CD4-positive, alpha-beta T cell treated with Interleukin-21 for 1 hour (primary cell): ENCODE data around the gene KCNJ2.
A peak's percentile ranks its signal among the peaks of the same experiment; 100 is the strongest.

Source experiments
- DNase-seq: peaks from one replicate; pipeline ENCODE4 v3.0.0-alpha.2; 2020

The KCNJ2 gene

DNA sequence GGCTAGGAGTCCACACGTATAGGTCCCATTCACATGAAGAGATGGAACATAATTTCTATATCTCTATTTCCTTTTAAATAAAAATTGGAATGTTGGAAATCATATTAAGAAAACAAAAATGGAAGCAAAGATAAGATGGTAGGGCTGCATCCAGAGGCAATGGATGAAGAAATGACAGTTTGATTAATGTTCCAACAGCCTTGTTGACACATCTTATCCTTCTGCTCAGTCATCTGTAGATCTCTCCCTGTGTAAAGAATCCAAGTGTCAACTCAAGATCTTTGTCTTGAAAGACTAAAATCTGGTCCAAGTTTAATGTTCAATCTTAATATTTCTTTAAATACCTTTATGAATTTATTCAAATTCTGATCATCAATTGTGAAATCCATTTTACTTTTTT lies 7.8 kb upstream of the KCNJ2 start:
- DNase-seq: no peak

DNA sequence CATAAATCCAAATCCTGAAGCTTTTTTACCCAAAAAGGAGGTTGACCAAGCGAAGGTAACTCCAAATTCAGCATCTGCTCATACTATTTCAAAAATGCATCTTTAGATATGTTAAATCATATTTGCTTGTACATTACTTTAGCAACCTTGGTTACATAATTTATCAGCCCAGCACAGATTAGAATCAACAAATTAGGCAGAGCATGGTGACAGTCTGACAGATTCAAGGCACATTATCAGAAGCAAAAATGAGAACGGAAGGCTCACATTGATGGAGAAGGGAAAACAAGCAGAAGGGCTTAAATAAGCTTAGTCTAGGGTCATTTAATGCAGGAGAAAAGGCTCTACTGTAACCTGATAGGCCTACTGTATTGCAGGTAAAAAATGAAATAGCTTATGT lies 3.9 kb upstream of the KCNJ2 start:
- no peak for DNase-seq

DNA sequence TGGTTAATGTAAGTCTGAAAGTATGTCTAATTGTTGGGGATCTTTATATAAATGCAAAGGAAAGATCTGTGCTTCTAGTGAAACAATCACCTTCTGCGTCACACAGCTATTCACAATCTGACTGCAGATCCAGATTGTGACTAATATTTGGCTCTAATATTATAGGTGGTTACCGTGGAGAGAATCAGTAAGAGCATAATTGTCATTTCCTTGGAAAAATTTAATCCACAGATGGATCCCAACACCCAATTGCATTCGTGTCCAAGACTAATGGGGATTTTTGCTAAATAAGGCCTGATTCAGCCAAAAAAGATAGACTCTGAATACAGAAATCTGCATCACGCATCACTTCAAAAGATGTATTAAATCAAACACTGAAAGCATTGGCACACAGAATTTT lies 2.7 kb upstream of the KCNJ2 start:
- DNase-seq: no peak

DNA sequence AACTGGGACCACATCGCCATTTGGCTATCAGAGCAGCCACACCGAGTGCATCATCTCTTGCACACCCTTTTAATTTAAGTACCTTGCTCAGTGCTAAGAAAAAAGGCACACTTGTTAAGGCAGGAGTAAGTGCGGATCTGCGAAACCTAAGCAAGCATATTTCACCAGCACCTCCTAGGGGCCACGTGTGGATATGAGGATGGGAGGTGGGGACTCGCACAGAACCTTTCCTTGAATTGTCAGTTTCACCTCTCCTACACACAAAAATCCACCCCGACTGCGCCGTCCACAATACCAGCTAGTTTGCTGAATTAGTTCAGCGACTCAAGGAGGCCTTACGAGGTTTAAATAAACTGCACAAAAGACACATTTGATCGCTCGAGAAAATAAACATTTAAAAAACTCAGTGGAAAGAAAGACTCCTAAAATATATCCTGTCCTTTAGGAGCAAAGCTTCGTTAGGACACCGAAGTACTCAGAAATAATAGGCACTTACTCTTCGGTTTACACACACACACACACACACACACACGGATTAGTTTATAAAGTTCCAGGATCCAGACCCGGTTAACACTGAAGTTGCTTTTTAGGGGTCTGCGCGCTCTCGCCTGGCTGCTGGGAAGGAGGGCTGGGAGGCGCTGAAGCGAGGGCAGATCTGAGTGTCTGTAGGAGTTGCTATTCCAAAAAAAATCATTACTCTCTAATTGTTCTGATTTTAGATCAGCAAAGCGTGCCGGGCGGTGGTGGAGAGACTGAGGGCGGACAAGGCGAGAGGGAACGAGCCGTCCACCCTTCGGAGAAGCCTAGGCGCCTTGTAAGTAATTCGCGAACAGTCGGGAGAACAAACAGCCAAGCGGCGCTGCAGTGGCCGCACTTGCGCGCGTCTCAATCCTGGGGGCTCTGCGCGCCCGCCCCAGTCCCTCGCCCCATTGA lies 1.0 kb upstream of the KCNJ2 start:
- peak; percentile 3 for DNase-seq

DNA sequence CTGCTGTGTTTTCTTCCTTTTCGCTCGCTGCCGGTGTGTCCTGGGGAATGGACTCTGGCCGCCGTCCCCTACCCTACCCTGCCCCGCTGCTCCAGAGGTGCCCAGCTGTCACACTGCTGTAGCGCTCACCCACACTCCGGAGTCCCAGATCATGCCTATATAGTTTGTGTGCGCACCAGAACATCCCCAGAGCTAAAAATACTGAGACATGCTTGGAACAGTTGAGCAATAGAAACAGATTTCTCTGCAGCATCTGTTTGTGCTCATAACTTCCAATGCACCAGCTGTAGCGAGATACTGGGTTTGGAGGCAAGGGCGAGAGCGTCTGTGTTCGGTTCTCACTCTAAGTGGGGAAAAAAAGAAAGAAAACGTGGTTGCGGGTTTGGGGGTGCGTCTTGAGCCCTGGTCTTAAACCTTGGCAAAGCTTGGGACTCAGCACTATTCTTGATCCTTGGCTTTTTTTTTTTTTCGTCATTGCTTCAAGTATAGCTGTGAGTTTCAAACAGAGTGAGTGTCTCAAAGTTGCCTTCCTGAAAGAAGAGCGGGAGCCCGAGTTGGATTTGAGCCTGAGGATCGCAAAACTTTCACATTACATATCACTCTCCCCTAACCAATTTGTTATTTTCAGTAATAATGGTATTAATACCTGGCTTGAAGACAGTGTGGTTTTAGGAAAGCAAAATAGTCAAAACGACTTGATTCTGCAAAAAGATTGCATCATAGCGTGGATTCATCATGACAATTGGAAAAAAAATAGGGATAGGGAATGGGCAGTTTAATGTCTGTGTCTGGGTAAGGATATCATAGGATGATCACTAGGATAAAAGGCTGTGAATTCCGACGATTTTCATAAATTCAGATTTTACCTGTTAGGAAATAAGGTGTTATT lies 621 bp downstream of the KCNJ2 start:
- DNase-seq: no peak

DNA sequence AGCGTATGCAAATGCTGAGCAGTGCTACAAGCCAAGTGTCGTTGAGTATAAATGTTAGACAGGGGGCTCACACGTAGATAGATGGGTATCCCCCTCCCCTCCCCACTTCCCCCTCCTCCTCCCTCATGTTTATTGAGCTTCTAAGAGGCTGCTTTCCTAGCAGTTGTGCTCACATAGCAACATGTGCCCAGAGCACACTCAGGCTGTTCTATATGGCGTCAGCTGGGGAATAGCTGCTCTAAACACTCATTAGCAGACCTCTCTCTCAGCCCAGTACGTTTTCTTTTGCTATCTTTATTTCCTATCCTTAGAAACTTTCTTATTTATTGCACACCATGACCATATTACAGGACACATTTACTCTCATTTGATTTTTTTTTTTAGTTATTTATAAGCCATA lies 1.8 kb downstream of the KCNJ2 start:
- DNase-seq: no peak

DNA sequence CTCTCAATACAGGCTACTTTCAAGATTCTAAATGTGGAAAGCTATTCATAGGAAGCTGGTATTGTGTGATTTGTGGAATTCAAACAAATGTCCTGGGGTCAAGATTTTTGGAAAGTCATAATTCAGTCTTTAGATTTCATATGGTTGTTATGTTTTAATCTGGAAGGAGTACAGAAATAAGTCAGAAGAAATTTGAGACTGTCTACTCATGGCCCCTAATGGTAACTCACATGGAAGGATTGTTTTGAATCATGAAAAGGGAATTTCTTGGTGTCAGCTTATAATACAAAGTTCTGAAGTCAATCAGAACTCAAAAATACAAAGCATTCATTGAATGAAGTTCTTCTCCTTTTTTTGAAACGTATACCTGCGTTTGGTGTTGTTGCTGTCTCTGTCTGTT lies 3.1 kb downstream of the KCNJ2 start:
- DNase-seq: no peak

DNA sequence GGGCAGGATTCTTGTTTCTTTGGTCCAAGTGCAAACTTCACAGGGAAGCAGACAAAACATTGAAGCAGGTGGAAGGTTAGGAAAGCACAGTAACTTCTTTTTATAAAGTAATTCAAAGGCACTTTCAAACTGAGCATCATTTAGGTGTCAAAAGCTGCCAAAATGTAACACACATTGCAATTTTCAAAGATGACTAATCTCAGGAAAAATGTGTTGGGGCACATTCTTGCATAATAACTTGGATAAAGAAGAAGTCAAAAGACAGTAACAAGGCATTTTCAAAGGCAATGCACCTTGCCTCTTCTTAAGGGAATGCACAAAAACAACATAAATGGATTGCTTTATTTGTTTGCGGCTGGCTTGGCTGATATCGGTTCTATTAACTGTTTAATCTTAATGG lies 3.6 kb downstream of the KCNJ2 start:
- no peak for DNase-seq

DNA sequence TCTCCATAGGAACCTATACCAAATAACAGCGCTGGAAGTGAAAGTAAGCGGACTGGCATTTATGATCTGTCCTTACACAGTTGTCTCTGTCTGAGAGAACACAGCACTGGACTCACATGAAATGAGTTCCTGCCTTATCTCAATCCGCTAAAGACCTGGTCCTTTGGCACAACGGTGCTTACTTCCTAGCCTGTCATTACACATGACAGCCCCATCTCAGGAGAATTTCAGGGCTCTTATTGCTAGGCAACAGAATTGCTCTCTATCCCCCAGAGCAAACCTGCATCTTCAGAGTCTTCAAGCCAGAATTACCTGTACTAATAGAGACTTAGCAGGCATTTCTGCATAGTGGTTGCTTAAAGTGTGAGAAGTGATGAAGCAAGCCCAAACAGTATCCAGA lies 4.3 kb downstream of the KCNJ2 start:
- DNase-seq: no peak

DNA sequence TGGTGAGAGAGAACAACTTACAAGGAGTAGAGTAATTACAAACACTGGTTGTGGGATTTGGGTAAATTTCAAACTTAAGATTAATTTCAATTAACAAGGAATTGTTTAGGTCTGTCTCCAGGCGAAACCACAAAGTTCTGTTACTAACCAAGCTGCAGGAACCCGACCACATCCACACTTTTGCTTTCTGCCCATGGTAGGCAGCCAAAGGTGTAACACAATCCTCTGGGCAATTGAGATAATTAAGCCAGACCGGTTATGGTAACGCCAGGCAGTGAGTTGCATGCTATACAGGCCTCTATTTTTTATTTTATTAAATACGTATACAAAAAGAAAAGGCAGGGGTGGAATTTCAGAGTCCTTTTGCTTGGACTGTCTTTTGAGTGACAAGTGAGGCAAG lies 12.0 kb downstream of the KCNJ2 start:
- DNase-seq: no peak

DNA sequence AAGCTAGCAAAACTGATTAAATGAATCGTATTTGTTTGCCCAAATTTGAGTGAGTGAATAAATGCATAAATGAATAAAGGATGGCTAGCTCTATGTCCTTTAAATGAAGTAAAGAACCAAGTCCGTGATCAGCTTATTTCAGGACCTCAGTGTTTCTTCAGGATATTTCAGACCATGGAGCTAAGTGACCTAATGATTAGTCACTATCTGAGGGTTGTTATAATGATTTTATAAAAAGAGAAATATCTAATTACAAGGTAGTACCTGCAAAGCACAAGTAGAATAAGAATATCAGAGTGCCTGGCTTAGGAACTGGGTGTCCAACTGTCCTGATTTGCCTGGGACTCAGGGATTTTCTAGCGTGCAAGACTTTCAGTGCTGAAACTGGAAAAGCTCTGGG lies 12.5 kb downstream of the KCNJ2 start:
- no peak for DNase-seq

DNA sequence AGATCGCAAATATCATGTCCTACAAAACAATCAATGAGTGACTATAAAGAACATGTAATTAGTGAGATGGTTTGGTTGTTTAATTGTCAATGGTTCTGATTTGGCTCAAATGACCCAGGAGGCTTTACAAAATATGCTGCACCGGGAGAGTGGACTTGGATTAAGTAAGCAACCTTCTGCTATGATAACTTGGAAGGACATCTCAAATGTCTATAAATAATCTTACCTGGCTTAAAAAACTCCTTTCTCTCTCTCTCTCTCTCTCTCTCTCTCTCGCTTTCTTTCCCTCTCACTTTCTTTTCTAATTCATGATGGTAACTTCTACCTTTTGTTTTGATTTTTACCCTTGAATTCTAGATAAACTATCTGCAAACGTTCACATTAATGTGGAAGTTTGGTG lies 14.2 kb downstream of the KCNJ2 start:
- no peak for DNase-seq

DNA sequence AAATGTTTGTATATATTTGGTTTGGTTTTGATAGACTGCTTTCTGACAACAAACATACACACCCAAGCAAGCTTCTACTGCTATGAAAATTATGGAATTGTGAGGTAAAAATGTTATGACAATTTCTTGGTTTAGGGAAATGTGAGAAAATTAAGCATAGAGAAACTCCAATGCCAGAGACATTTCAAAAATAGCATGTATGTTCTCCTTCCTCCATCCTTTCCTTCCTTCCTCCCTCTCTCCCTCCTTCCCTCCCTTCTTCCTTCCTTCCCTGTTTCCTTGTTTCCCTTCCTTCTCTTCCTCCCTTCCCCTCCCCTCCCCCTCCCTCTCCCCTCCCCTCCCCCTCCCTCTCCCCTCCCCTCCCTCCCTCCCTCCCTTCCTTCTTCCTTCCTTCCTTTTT lies 14.9 kb downstream of the KCNJ2 start:
- no peak for DNase-seq

DNA sequence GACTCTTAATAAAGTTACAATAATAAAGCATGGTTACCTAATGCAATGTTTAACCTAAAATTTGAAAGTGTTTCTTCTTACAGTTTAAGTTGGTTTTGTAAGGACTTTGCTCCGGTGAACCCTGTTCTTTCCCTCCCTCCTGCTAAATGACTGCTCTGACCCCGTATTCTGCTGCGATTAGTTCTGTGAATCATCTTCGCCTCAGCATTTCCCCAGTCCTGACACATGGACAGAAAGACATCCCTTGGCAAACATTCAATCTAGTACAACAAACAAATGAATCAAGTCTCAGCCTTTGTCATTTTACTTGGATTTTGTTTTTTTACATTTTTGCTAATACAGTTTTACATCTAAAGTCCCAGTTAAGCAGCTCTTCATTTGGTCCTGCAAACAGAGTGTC lies 15.4 kb downstream of the KCNJ2 start:
- no peak for DNase-seq

DNA sequence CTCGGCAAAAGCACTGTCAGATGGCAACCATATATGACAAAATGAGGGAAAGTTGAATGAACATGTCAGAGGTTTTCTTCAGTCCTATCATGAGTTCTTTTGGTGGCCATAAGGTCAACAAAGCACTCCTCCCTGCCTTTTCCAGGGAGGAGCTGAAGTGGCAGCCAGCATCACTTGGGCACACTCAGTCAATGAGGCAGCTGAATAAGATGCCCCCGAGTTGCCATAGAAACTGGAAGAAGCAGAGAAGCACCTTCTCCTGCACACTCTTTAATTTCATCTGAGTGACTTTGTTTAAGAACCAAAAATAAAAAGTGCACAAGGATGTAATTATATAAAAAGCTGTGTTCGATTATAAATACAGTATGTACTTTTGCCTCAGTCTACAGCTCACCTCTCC lies 16.0 kb downstream of the KCNJ2 start:
- DNase-seq: no peak

DNA sequence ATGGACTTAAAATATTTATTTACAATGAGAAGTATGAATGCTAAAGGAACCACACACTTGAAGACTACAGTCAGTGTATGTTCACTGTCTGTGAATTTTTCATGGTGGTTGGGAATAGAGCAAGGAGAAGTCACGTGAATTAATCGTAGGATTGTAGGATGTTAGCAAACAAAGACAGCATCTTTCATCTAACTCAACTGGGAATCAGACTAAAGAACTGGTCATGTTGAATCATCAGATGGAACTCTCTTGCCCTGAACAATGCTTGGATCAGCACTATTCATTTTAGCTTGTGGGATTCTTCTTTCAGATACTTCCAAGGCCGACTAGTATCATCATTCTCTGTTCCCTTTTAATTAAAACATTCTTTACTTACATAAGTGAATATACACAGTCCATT lies 18.1 kb downstream of the KCNJ2 start:
- no peak for DNase-seq

DNA sequence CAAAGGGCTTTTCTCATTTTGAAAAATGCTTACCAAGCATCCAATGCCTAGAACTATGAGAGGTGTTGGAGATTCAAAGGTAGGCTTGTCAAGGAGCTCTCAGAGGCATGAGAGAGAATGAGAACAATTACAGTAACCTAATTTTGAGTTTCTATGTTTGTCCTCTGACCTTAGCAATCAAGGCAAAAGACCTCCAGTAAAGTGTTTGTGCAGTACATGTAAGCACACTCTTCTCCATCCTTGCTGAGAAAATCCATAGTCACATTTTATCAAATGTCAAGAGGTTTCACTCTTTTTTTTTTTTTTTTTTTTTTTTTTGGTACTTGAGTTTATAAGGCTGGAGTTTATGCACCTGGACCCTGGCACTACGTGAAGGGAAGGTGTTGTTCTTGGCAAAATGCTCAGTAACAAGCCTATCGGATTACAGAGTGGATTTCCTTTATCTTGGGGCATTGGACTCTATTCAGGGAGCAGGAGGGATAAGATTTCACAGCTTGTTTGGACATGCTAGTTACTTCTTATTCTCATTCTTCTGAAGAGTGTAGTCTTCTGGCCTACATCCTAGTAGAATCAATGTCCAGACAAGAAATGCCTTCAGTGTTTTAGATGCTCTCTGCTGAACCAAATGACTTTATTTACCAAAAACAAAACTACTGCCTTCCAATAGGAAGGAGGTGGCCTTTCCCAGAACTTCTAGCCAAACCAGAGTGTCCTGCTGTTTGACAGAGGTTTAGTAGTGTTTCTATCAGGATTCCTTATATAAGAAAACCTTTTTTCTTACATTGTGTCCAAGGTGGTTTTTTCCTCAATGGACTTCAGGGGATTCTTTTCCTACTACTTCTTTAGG lies 21.9 kb downstream of the KCNJ2 start:
- no peak for DNase-seq

DNA sequence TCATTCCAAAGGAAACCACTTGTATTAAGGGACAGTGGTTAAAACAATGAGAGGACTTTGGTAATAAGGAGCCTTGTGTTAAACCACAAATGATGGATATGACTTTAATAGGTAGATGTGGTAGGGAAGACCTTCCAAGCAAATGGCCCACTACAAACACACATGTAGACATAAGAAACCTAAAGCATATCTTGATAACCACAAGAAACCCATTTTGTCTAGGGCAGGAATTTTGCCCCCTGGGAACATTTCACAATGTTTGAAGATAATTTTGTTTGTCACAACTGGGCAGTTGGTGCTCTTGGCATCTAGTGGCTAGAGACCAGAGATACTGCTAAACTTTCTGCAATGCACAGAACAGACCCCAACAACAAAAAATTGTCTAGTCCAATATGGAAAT lies 25.8 kb downstream of the KCNJ2 start:
- no peak for DNase-seq

DNA sequence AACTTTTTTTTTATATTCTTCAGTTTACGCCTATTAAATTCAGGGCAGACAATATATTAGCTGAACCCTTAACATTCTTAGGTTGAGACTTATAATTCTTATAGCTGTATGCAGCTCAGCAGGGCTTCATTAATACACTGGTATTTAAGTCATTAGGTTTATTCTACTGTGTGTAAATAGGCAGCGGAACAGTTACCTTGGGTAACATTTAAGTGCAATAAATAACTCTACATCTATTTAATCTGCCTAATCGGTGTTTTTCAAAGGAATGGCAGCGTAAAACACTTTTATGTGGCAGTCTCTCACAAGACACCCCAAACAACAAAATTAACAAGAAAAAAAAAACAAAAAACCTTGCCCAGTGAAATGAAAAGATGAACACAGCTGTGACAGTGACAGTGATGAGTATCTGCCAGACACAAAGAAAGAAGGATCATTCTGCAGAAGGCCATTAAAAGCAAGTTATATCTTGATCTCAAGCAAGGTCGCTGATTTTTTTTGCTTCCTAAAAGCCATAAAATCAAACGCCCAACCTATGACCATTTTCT lies 32.6 kb downstream of the KCNJ2 start:
- no peak for DNase-seq

DNA sequence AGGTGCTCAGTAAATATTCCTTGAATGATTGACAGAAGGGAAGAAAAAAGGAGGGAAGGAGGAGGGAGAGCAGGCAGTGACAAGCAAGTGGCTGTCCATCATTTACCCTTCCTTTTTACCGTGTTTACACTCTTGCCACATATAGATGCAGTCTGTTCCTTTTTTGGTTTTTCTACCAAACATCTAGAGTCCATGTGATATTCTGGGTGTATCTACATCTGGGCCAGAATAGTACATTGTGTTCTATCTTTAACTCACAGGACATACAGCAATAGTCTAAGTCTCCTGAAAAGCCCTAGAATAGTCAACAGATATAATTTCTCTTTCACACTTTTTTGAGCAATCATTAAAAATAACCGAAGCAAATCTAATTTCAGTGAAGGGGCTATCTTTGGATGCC lies 33.5 kb downstream of the KCNJ2 start:
- no peak for DNase-seq

DNA sequence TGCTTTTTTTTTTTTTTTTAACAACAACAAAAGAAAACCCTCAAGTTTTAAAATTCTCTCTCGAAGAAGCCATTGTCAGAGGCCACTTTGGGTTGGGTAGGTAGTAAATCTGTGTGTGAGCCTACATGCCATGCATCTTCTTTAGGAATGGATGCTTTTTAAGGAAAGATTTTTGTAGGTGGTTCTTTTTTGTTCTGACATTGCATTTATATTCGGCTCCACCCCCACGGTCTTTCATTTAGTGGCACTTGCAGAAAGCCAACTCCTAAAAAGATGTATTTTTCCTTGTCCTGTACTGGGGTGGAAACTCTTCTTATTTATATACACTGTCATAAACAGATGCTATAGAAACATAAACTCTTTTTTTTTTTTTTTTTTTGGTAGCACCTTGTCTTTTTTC lies 35.1 kb downstream of the KCNJ2 start:
- no peak for DNase-seq

DNA sequence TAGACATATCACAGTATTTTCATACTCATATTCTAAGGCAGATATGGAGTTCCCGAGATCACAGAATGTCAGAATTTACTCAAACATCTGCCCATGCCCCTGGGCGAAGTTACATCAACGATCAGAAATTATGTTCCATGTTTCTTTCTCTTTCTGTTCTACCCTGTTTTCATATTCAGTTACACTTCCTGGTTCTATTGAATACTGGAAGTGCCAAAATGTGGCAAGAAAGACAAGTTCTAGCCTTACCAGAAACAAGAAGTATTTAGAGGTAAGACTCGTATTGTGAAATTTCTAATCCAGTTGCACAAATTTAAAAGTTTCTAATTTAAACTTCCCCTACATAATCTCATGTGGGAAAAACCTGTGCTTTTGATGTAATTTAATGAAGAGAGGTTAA lies 36.1 kb downstream of the KCNJ2 start:
- DNase-seq: peak; percentile 8
